NCI-H2196 treated with DMSO at 0.1 percent for 48 hours (cell line): ENCODE measurements around the gene JMJD4.
"Not testable (repeated sequence)": the region's sequence is repeated elsewhere in the genome, so short reads cannot be mapped to it uniquely, and the experiment has no call there.

Experiments
- DNase-seq: peaks from one replicate; lab custom pipeline; 2025; ENCODE audit not compliant: unreplicated experiment; lab: John Stamatoyannopoulos, UW

JMJD4 gene

GRCh38 chr1:227733751-227734545, 1.2 kb downstream of the JMJD4 start:
- DNase-seq, result no peak

GRCh38 chr1:227733309-227733705, 1.8 kb downstream of the JMJD4 start:
- DNase-seq, result no peak

GRCh38 chr1:227732586-227733308, 2.4 kb downstream of the JMJD4 start:
- no peak for DNase-seq

- DNase-seq, result no peak
Observed at GRCh38 chr1:227731696-227732585, 3.2 kb downstream of the JMJD4 start.

GRCh38 chr1:227731241-227731677, 3.8 kb downstream of the JMJD4 start:
- no peak for DNase-seq

GRCh38 chr1:227730630-227731151, 4.4 kb downstream of the JMJD4 start:
- DNase-seq, result no peak

GRCh38 chr1:227729881-227730629, 5.0 kb downstream of the JMJD4 start:
- peak; percentile 39 for DNase-seq

GRCh38 chr1:227729144-227729880, 5.8 kb downstream of the JMJD4 start:
- DNase-seq, result no peak

- DNase-seq, result no peak
Observed at GRCh38 chr1:227728892-227729143, 6.3 kb downstream of the JMJD4 start.

- peak; percentile 60 for DNase-seq
Observed at GRCh38 chr1:227728059-227728891, 6.8 kb downstream of the JMJD4 start.

GRCh38 chr1:227726924-227727599, 8.0 kb downstream of the JMJD4 start:
- no peak for DNase-seq

- no peak for DNase-seq
Observed at GRCh38 chr1:227726318-227726717, 8.8 kb downstream of the JMJD4 start.

GRCh38 chr1:227725046-227725445, 10.1 kb downstream of the JMJD4 start:
- no peak for DNase-seq

GRCh38 chr1:227723474-227723873, 11.6 kb downstream of the JMJD4 start:
- DNase-seq, result no peak

- no peak for DNase-seq
Observed at GRCh38 chr1:227718932-227719331, 16.2 kb downstream of the JMJD4 start.

- DNase-seq, result no peak
Observed at GRCh38 chr1:227712648-227713047, 22.5 kb downstream of the JMJD4 start.

GRCh38 chr1:227710474-227710873, 24.6 kb downstream of the JMJD4 start:
- not testable (repeated sequence) for DNase-seq

GRCh38 chr1:227709451-227709850, 25.7 kb downstream of the JMJD4 start:
- no peak for DNase-seq

GRCh38 chr1:227707846-227708245, 27.3 kb downstream of the JMJD4 start:
- DNase-seq, result no peak
